Liver (tissue), 9 donors: Measurements from ENCODE around the gene ARTN. TPM values are rescaled to one million over a fixed set of nuclear protein-coding genes. Genes with fewer than 3 reads are reported as not detected.

Experiments
- DNase-seq: peaks from one replicate; pipeline ENCODE4 v3.0.0-alpha.2; 2017; ENCODE audit warnings: low spot score
- H3K27ac ChIP-seq, 2 donors: one replicate each; pipeline ENCODE4 v1.7.0; 2013; ENCODE audit warnings: inconsistent platforms in 2 of 2, low read length in 2 of 2, control low read depth in 1 of 2, low read depth in 1 of 2, mild to moderate bottlenecking in 1 of 2
- H3K27me3 ChIP-seq, 4 donors: one replicate each; pipeline versions ENCODE4 v1.6.1 to v1.7.0; 2013; ENCODE audit warnings: low read length in 3 of 4, inconsistent platforms in 1 of 4, mild to moderate bottlenecking in 1 of 4, moderate library complexity in 1 of 4; ENCODE audit not compliant: control insufficient read depth in 4 of 4, insufficient read depth in 4 of 4
- H3K36me3 ChIP-seq, 4 donors: one replicate each; pipeline versions ENCODE4 v1.6.1 to v1.7.0; 2013; ENCODE audit warnings: low read length in 3 of 4, mild to moderate bottlenecking in 3 of 4, low read depth in 1 of 4, moderate library complexity in 1 of 4; ENCODE audit not compliant: control insufficient read depth in 4 of 4, insufficient read depth in 3 of 4
- H3K4me1 ChIP-seq, 4 donors: one replicate each; pipeline versions ENCODE4 v1.6.1 to v1.7.0; 2013; ENCODE audit warnings: low read length in 3 of 4, mild to moderate bottlenecking in 3 of 4, moderate library complexity in 1 of 4; ENCODE audit not compliant: control insufficient read depth in 4 of 4, insufficient read depth in 4 of 4
- H3K4me3 ChIP-seq, 3 donors: one replicate each; pipeline versions ENCODE4 v1.6.1 to v1.7.0; 2013; ENCODE audit warnings: low read length in 3 of 3, control low read depth in 1 of 3, low read depth in 1 of 3, mild to moderate bottlenecking in 1 of 3
- H3K9ac ChIP-seq, 2 donors: one replicate each; pipeline ENCODE4 v1.7.0; 2013; ENCODE audit warnings: low read length in 2 of 2, mild to moderate bottlenecking in 2 of 2, moderate library complexity in 2 of 2, control low read depth in 1 of 2, low read depth in 1 of 2
- H3K9me3 ChIP-seq, 4 donors: one replicate each; pipeline versions ENCODE4 v1.6.1 to v1.7.0; 2013; ENCODE audit warnings: low read length in 3 of 4; ENCODE audit not compliant: control insufficient read depth in 4 of 4
- ATF3 ChIP-seq: IDR thresholded peaks from 2 replicates; pipeline ENCODE4 v1.6.1; 2016; ENCODE audit warnings: antibody characterized with exemption
- CTCF ChIP-seq: fragments of 150-350 bp; IDR thresholded peaks from 2 replicates; pipeline ENCODE4 v1.5.1; 2017; ENCODE audit warnings: improper control_type of control experiment, low read depth, low read length; ENCODE audit not compliant: missing input control
- EGR1 ChIP-seq, 2 donors: IDR thresholded peaks; 2 replicates each; pipeline ENCODE4 v1.6.1; 2016 to 2018; ENCODE audit warnings: antibody characterized with exemption in 2 of 2, low read depth in 2 of 2
- FOXA1 ChIP-seq: IDR thresholded peaks from 2 replicates; pipeline ENCODE4 v1.6.1; 2016; ENCODE audit warnings: antibody characterized with exemption
- FOXA2 ChIP-seq: IDR thresholded peaks from 2 replicates; pipeline ENCODE4 v1.6.1; 2016; ENCODE audit warnings: antibody characterized with exemption
- GABPA ChIP-seq, 2 donors: IDR thresholded peaks in 1 of 2; conservative IDR thresholded peaks in 1 of 2; 2 replicates each; pipeline ENCODE4 v1.6.1; 2016; ENCODE audit warnings: antibody characterized with exemption in 2 of 2, mild to moderate bottlenecking in 1 of 2, moderate library complexity in 1 of 2
- HNF4A ChIP-seq, 2 donors: conservative IDR thresholded peaks; 2 replicates each; pipeline ENCODE4 v1.6.1; 2016; ENCODE audit warnings: antibody characterized with exemption in 2 of 2, mild to moderate bottlenecking in 2 of 2
- HNF4G ChIP-seq: IDR thresholded peaks from 2 replicates; pipeline ENCODE4 v1.6.1; 2016; ENCODE audit warnings: antibody characterized with exemption
- JUND ChIP-seq, 2 donors: IDR thresholded peaks; 2 replicates each; pipeline ENCODE4 v1.6.1; 2016; ENCODE audit warnings: antibody characterized with exemption in 2 of 2
- MAX ChIP-seq: IDR thresholded peaks from 2 replicates; pipeline ENCODE4 v1.6.1; 2016; ENCODE audit warnings: antibody characterized with exemption
- NR2F2 ChIP-seq: IDR thresholded peaks from 2 replicates; pipeline ENCODE4 v1.6.1; 2016; ENCODE audit warnings: antibody characterized with exemption
- RAD21 ChIP-seq, 2 donors: IDR thresholded peaks; 2 replicates each; pipeline ENCODE4 v1.6.1; 2016; ENCODE audit warnings: antibody characterized with exemption in 2 of 2, mild to moderate bottlenecking in 2 of 2
- REST ChIP-seq: IDR thresholded peaks from 2 replicates; pipeline ENCODE4 v1.6.1; 2016; ENCODE audit warnings: antibody characterized with exemption, mild to moderate bottlenecking
- RXRA ChIP-seq, 2 donors: IDR thresholded peaks; 2 replicates each; pipeline ENCODE4 v1.6.1; 2017 to 2018; ENCODE audit warnings: antibody characterized with exemption in 2 of 2, mild to moderate bottlenecking in 1 of 2
- SP1 ChIP-seq: IDR thresholded peaks from 2 replicates; pipeline ENCODE4 v1.6.1; 2018; ENCODE audit warnings: antibody characterized with exemption, mild to moderate bottlenecking
- TAF1 ChIP-seq: conservative IDR thresholded peaks from 2 replicates; pipeline ENCODE4 v1.6.1; 2016; ENCODE audit warnings: antibody characterized with exemption, mild to moderate bottlenecking
- YY1 ChIP-seq: IDR thresholded peaks from 2 replicates; pipeline ENCODE4 v1.6.1; 2016; ENCODE audit warnings: antibody characterized with exemption, mild to moderate bottlenecking
- ZBTB33 ChIP-seq: IDR thresholded peaks from 2 replicates; pipeline ENCODE4 v1.6.1; 2016; ENCODE audit warnings: antibody characterized with exemption
- WGBS: extraction: QIAGEN DNeasy Blood & Tissue Kit; methylation state at CpG from one replicate; pipeline ENCODE4 v1.1.7; 2013; 5-methylcytosine and 5-hydroxymethylcytosine counted together
- polyA plus RNA-seq, 2 donors: library from polyadenylated mRNA; stranded (reverse) in 1 of 2; unstranded in 1 of 2; fragments of 200-250 nt in 1 of 2; fragments of >200 nt in 1 of 2; fragmentation: Nextera tagmentation in 1 of 2; extraction: Ambion mirVana in 1 of 2; gene quantifications; one replicate each; pipeline versions ENCODE4 v1.2.1 to v1.2.3, GENCODE V29; 2013 to 2015
- total RNA-seq, 2 donors: library from RNA; depleted of rRNA; stranded (reverse); fragments of >200 nt; gene quantifications; one replicate each; pipeline ENCODE4 v1.2.3, GENCODE V29; 2014
- donor health status: healthy.
- donor health status: healthy.
- donor health status: healthy.
- donor health status: healthy.
- donor health status: healthy.

The ARTN gene
- total and polyA plus RNA-seq, 4 donors, result 0.05 to 0.08 TPM; not detected in 2

GRCh38 chr1:43983253-43983899 lies 49.8 kb downstream of the ARTN start:
- peaks cover 3 to 16% (median 8%) of the 10 kb centered on the region in 4 donors for H3K4me1 ChIP-seq
- 93% methylated on average over 12 of the region's 12 CpGs for WGBS
- no peak overlapping the region for H3K9ac ChIP-seq
- H3K9me3 ChIP-seq, result no peaks in the 10 kb centered on the region
- no peak overlapping the region for H3K4me3 ChIP-seq
- no peaks in the 10 kb centered on the region for H3K27me3 ChIP-seq
- peaks cover 0 to 4% (median 0%) of the 10 kb centered on the region in 4 donors for H3K36me3 ChIP-seq
- no peak for DNase-seq
- no peak overlapping the region for H3K27ac ChIP-seq
- TF ChIP-seq HNF4A (conservative IDR thresholded peaks at IDR 0.05) (no peak), RAD21 (IDR thresholded peaks at IDR 0.05) (no peak), CTCF (no peak), NR2F2 (no peak), YY1 (no peak), GABPA (IDR thresholded peaks at IDR 0.05 in 1 of 2, conservative IDR thresholded peaks at IDR 0.05 in 1 of 2) (no peak), MAX (no peak)

GRCh38 chr1:43984855-43985254 lies 51.3 kb downstream of the ARTN start:
- Histone ChIP-seq H3K27me3 (no peaks in the 10 kb centered on the region), H3K36me3 (peaks cover 0 to 4% (median 0%) of the 10 kb centered on the region in 4 donors), H3K4me3 (no peak overlapping the region), H3K27ac (no peak overlapping the region), H3K9me3 (no peaks in the 10 kb centered on the region), H3K4me1 (peaks cover 0 to 9% (median 3%) of the 10 kb centered on the region in 4 donors), H3K9ac (no peak overlapping the region)
- no peak for DNase-seq
- 96% methylated on average over 16 of the region's 16 CpGs for WGBS
- TF ChIP-seq ATF3 (no peak), RXRA (IDR thresholded peaks at IDR 0.05) (no peak), MAX (no peak), JUND (IDR thresholded peaks at IDR 0.05) (no peak), TAF1 (no peak), YY1 (no peak), FOXA1 (no peak), HNF4A (conservative IDR thresholded peaks at IDR 0.05) (no peak), REST (no peak), HNF4G (no peak), GABPA (IDR thresholded peaks at IDR 0.05 in 1 of 2, conservative IDR thresholded peaks at IDR 0.05 in 1 of 2) (no peak), EGR1 (IDR thresholded peaks at IDR 0.05; ENCODE audit: low read depth in 2 of 2) (no peak), RAD21 (IDR thresholded peaks at IDR 0.05) (no peak), CTCF (no peak), FOXA2 (no peak), ZBTB33 (no peak), SP1 (no peak)
